Activated T-cell treated with anti-CD3 and anti-CD28 coated beads, Interleukin-2, amount 50 U/mL, for 4 hours (primary cell): ENCODE results near the gene CDHR2. TPM values are rescaled to one million over a fixed set of nuclear protein-coding genes. Genes with fewer than 3 reads are reported as not detected.

Experiments
- ATAC-seq, 2 donors: fragments of 200-7000 bp; cut with Tn5 transposase; one replicate each; pipeline ENCODE4 v1.10.0; 2021
- DNase-seq: peaks from one replicate; pipeline ENCODE4 v3.0.0-alpha.2; 2020
- H3K27me3 Mint-ChIP-seq: one replicate; pipeline ENCODE4 v1.8.0; 2021; ENCODE audit warnings: low read depth, mixed read lengths
- H3K36me3 Mint-ChIP-seq: one replicate; pipeline ENCODE4 v1.8.0; 2022; ENCODE audit warnings: mixed read lengths; ENCODE audit not compliant: insufficient read depth
- H3K4me1 Mint-ChIP-seq: one replicate; pipeline ENCODE4 v1.8.0; 2021; ENCODE audit warnings: low read depth, mixed read lengths
- H3K4me3 Mint-ChIP-seq: one replicate; pipeline ENCODE4 v1.8.0; 2021; ENCODE audit warnings: mild to moderate bottlenecking, moderate library complexity, mixed read lengths
- H3K9me3 Mint-ChIP-seq: one replicate; pipeline ENCODE4 v1.8.0; 2021; ENCODE audit warnings: mixed read lengths
- total RNA-seq, 3 donors: library from RNA; stranded (reverse); gene quantifications; one replicate each; pipeline ENCODE4 v1.2.1, GENCODE V29; 2021

Gene CDHR2
- total RNA-seq, 3 donors from 2014 or later = 0.29 to 0.43 (median 0.33) TPM

- Mint-ChIP-seq H3K27me3 (no peaks in the 10 kb centered on the region), H3K4me3 (no peak overlapping the region), H3K36me3 (peaks cover 3% of the 10 kb centered on the region), H3K9me3 (no peaks in the 10 kb centered on the region), H3K4me1 (peaks cover 14% of the 10 kb centered on the region)
- DNase-seq (no peak), ATAC-seq (no peak)
Observed at GRCh38 chr5:176521699-176522263, 27.4 kb upstream of the CDHR2 start.

- H3K36me3 Mint-ChIP-seq = peaks cover 3% of the 10 kb centered on the region
- H3K9me3 Mint-ChIP-seq = no peaks in the 10 kb centered on the region
- H3K4me1 Mint-ChIP-seq = peaks cover 12% of the 10 kb centered on the region
- no peaks in the 10 kb centered on the region for H3K27me3 Mint-ChIP-seq
- DNase-seq (no peak), ATAC-seq (no peak)
- H3K4me3 Mint-ChIP-seq = no peak overlapping the region
Observed at GRCh38 chr5:176524138-176524537, 25.0 kb upstream of the CDHR2 start.

- Mint-ChIP-seq H3K4me3 (no peak overlapping the region), H3K36me3 (peaks cover 6% of the 10 kb centered on the region), H3K9me3 (no peaks in the 10 kb centered on the region), H3K27me3 (no peaks in the 10 kb centered on the region), H3K4me1 (peaks cover 18% of the 10 kb centered on the region)
- no peak for DNase-seq
- no peak for ATAC-seq
Observed at GRCh38 chr5:176524987-176525386, 24.2 kb upstream of the CDHR2 start.

GRCh38 chr5:176525677-176526076 is 23.5 kb upstream of the CDHR2 start:
- peaks cover 18% of the 10 kb centered on the region for H3K4me1 Mint-ChIP-seq
- H3K36me3 Mint-ChIP-seq = peaks cover 6% of the 10 kb centered on the region
- DNase-seq (no peak), ATAC-seq (no peak)
- H3K9me3 Mint-ChIP-seq = no peaks in the 10 kb centered on the region
- no peak overlapping the region for H3K4me3 Mint-ChIP-seq
- no peaks in the 10 kb centered on the region for H3K27me3 Mint-ChIP-seq

DNA sequence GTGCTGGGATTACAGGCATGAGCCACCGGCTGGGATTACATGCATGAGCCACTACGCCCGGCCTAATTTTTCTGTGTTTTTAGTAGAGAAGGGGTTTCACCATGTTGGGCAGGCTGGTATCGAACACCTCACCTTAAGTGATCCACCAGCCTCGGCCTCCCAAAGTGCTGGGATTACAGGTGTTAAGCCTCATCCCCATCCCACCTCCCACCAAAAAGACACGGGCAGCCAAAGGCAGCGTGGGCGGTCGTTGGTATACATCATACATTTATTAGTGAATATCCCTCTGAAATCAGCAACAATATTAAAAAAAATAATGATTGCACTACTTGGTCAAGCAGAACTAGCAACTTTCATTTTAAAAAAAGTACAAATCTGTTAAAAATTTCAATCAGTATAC is 22.7 kb upstream of the CDHR2 start:
- H3K27me3 Mint-ChIP-seq = no peaks in the 10 kb centered on the region

DNA sequence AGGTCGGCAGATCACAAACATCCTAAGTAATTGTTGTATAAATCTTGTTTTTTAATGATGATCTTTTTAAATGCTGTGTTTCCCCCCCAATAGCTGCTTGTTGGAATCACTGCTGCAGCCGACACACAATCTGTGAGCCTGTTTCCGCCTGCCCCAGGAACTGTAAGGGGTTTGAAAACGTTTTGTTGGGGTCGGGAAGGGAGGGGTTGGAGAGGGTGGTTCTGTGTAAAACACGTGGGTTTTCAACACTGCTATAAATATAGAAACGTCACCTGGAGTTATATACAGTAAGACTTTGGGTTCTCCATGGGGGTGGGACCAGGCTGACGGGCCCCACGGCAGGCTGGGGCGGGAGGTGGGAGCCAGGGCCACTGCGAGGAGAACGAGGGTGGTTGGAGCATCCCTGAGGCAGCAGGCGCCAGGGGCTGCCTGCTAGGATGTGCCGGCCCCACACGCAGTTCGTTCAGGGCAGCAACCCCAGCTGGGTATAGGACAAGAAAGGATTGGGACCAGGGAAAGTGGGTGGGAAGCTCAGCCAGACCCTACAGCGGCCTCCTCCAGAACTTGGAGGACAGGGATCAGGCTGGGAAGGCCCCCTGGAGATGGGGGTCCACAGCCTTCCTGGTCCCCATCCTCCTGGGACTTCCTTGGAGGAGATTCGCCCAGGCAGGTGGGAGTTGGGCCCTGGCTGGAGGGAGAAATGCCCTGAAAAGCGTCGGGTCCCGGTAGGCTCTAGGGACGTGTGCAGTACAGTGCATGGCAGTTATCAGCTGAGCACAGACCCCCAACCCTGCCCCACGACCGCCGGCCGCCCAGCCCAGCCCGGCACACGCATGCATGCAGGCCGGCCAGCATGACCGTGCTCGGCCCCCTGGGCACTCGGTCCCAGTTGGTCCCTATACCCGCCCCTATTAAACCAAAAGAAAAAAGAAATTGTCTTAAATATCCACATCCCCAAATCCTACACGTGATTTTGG is 21.6 kb upstream of the CDHR2 start:
- no peak for ATAC-seq
- H3K4me1 Mint-ChIP-seq = peaks cover 25% of the 10 kb centered on the region
- no peak for DNase-seq
- peaks cover 10% of the 10 kb centered on the region for H3K36me3 Mint-ChIP-seq
- H3K9me3 Mint-ChIP-seq = no peaks in the 10 kb centered on the region
- no peaks in the 10 kb centered on the region for H3K27me3 Mint-ChIP-seq
- no peak overlapping the region for H3K4me3 Mint-ChIP-seq

More for the DNA sequence above, 22.7 kb upstream of the CDHR2 start:
- no peaks in the 10 kb centered on the region for H3K9me3 Mint-ChIP-seq
- H3K36me3 Mint-ChIP-seq = peaks cover 10% of the 10 kb centered on the region
- H3K4me1 Mint-ChIP-seq = peaks cover 24% of the 10 kb centered on the region
- no peak for ATAC-seq
- DNase-seq = no peak
- H3K4me3 Mint-ChIP-seq = no peak overlapping the region

- DNase-seq (no peak), ATAC-seq (no peak)
- peaks cover 10% of the 10 kb centered on the region for H3K36me3 Mint-ChIP-seq
- H3K27me3 Mint-ChIP-seq = no peaks in the 10 kb centered on the region
- no peak overlapping the region for H3K4me3 Mint-ChIP-seq
- H3K9me3 Mint-ChIP-seq = no peaks in the 10 kb centered on the region
- H3K4me1 Mint-ChIP-seq = peaks cover 28% of the 10 kb centered on the region
Observed at GRCh38 chr5:176528301-176528700, 20.8 kb upstream of the CDHR2 start.

- no peaks in the 10 kb centered on the region for H3K9me3 Mint-ChIP-seq
- H3K4me1 Mint-ChIP-seq = peaks cover 30% of the 10 kb centered on the region
- peaks cover 10% of the 10 kb centered on the region for H3K36me3 Mint-ChIP-seq
- ATAC-seq (no peak), DNase-seq (no peak)
- no peaks in the 10 kb centered on the region for H3K27me3 Mint-ChIP-seq
- H3K4me3 Mint-ChIP-seq = no peak overlapping the region
Observed at GRCh38 chr5:176528761-176529115, 20.4 kb upstream of the CDHR2 start.

DNA sequence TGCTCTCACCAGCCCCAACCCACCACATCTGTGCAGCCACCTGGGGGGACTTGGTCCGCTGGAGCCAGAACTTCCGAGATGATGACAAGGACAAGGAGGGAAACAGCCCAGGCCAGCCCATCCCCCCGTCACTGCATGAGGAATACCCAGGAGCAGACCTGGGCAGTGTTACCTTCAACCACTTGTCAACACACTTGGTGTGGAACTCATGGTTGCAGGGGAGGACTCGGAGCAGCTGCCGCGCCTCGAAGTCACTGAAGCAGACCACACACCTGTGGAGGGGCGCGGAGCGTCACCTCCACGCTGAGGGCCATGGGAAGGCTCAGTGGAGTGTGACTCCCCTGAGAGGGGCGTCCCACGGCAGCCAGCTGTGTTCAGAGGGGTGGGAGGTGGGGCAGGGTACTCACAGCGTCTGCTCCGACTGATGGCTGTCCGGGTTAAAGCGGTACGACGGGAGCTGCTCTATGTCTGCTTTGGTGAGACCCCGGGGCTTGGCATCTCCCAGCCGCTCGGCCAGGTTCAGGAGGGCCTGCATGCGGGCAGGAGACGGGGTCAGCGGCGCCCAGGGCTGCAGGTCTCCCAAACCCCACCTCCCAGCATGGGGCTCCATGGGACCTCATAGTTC is 19.9 kb upstream of the CDHR2 start:
- Mint-ChIP-seq H3K36me3 (peaks cover 10% of the 10 kb centered on the region), H3K4me3 (no peak overlapping the region), H3K9me3 (no peaks in the 10 kb centered on the region), H3K4me1 (peaks cover 35% of the 10 kb centered on the region), H3K27me3 (no peaks in the 10 kb centered on the region)
- DNase-seq (no peak), ATAC-seq (no peak)

DNA sequence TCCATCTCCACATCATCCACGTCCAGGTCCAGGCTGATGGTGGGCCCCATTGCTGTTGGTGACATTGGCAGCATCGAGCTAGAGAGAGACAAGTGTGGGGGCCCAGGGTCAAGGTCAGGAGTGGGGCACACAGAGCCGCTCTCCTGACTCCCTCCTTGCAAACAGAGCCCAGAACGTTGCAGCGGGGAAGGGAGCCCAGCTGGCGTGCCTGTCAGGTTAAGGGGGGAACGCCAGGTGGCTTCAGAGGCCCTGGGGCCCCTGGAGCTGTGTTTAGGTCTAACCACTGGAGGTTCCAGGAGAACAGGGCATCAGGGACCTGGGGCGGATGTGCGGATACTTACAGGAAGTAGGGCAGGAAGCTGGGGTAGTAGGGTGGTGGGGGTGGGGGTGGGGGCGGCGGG is 19.4 kb upstream of the CDHR2 start:
- DNase-seq = no peak
- peak in 1 of 2 donors; percentile 20 for ATAC-seq
- H3K4me3 Mint-ChIP-seq = peak overlapping the region; percentile 45
- peaks cover 40% of the 10 kb centered on the region for H3K4me1 Mint-ChIP-seq
- no peaks in the 10 kb centered on the region for H3K9me3 Mint-ChIP-seq
- H3K36me3 Mint-ChIP-seq = peaks cover 10% of the 10 kb centered on the region
- H3K27me3 Mint-ChIP-seq = no peaks in the 10 kb centered on the region

- no peak for ATAC-seq
- Mint-ChIP-seq H3K36me3 (peaks cover 7% of the 10 kb centered on the region), H3K27me3 (no peaks in the 10 kb centered on the region), H3K4me3 (peak overlapping the region; percentile 16), H3K4me1 (peaks cover 46% of the 10 kb centered on the region), H3K9me3 (no peaks in the 10 kb centered on the region)
- no peak for DNase-seq
Observed at GRCh38 chr5:176530393-176530982, 18.7 kb upstream of the CDHR2 start.

DNA sequence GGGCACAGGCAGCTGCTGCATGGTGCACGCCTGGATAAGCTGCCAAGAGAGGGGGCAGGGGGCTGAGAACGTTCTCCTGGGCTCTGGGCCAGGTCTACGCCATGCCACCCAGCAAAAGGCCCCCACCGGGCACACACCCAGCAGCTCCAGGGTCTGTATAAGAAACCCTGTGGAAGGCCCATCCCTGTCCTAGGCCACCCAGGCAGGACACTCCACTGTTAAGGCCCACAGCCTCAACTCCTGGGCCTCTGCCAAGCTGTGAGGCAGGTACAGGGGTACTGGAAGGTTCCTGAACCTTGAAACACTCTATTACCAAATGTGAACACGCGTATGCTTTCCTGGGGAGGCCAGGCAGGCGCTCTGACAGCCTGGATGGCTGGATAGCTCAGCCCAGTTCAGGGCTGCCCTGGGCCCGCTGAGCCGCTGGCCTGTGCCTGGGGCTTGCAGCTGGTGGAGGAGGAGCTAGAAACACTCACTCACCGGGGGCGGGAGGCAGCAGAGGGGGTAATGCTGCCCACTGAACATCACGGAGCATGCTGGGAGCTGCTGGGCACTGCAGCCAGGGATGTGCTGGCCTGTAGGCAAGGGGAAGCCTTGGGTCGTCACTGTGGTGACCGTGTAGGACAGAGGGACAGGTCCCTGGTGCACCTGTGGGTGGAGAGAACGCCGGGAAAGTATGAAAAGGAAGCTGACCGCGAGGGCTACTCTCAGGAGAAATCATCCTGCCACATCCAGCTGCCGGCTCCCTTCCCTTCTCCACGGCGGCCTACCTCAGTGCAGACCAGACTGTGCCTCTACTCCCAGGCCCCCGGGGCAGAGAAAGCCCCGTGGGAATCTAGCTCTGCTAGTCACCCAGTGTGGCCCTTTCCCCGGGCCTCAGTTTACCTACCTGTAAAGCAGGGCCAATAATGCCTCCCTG is 17.9 kb upstream of the CDHR2 start:
- Mint-ChIP-seq H3K4me3 (peak overlapping the region; percentile 72), H3K4me1 (peaks cover 46% of the 10 kb centered on the region), H3K36me3 (peaks cover 7% of the 10 kb centered on the region), H3K9me3 (no peaks in the 10 kb centered on the region), H3K27me3 (no peaks in the 10 kb centered on the region)
- ATAC-seq (peak; percentile 31 to 32), DNase-seq (no peak)

DNA sequence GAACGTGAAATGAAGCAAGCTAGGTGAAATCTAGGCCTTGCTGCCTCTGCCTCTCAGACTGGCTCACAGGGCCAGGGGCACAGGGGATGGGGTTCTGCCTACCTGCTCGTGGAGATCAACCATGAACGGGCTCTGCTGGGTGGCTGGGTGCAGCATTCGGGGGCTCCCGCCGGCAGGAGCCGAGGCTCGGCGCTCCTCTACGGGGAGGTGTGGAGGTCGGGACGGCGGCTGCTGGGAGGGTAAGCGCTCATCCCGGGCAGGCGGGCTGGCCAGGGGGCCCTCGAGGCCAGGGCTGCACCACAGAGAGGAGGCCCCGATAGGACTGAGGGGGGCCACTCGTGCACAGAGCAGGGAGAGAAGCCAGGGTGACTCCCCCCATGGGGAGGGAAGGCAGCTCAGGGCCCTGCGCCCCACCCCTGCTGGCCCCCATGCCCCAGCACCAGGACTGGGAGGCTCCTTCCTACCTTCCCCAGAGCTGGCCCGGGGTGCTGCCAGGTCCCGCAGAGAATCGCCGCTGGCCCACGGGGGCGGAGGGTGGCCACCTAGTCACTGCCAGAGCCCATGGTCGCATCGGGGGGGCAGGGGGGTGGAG is 17.1 kb upstream of the CDHR2 start:
- Mint-ChIP-seq H3K27me3 (no peaks in the 10 kb centered on the region), H3K4me1 (peaks cover 46% of the 10 kb centered on the region), H3K36me3 (peaks cover 7% of the 10 kb centered on the region), H3K4me3 (no peak overlapping the region), H3K9me3 (no peaks in the 10 kb centered on the region)
- DNase-seq (no peak), ATAC-seq (no peak)
